ENCODE data around the gene TANC1. TPM values are rescaled to one million over a fixed set of nuclear protein-coding genes. Genes with fewer than 3 reads are reported as not detected.

The TANC1 gene
- total and polyA plus RNA-seq, 2 donors (not counting 3 experiments of a cell fraction or from before 2014, with no cell fraction given): 58.9 to 99.4 TPM

DNA sequence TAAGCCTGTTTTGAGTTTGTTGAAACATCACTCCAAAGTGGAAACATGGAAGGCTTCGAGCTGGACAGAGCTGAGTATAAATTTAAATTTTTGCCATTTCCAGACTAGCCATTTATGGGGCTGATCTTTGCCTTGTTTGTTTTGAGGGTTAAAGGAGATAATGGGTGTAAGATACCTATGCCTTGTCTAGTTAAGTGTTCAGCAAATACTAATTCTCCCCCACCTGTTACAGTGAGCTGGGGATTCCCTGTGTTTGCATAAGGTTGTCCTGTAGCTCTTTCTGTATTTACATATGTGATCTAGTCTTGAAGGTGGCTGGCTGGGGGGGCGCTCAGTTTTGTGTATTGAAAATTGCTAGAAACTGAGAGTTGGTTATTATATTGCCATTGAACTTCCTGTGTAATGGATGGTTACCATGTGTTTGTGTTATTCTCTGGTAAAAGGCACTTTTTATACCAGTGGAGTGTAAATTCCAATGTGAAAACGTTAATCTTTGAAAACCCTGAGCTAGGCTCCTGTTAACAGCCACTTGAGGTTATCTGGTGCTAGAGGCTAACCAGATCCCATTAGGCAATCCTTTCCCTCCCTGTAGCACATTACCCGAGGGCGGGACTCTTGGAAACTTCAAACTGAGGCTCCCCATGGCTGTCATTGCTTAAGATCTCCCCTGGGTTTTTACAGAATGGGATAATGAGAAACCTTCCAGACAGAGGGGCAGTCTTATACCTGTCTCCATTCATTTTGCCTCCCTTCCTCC lies 26.7 kb downstream of the TANC1 start:
- no TSS peak for BruUV-seq (replicated peaks)
- intact Hi-C loops (cut with micrococcal nuclease): no loop called here
- Histone ChIP-seq H3K4me1 (ENCODE audit: control insufficient read depth, extremely low read depth, insufficient read depth, low read length) (peaks cover 38% of the 10 kb centered on the region), H3K27me3 (ENCODE audit: control insufficient read depth in 2 of 2, insufficient read depth in 2 of 2, low read length in 2 of 2) (no peaks in the 10 kb centered on the region), H3K27ac (ENCODE audit: insufficient read depth, low read depth, low read length) (no peak overlapping the region), H3K4me2 (ENCODE audit: insufficient read depth, low read length) (no peak overlapping the region), H2AFZ (ENCODE audit: low read depth, low read length) (no peak overlapping the region), H3K9me3 (replicated peaks; ENCODE audit: control insufficient read depth, insufficient read depth, low read length) (no peaks in the 10 kb centered on the region), H4K20me1 (replicated peaks; ENCODE audit: control insufficient read depth, extremely low read depth, insufficient read depth, low read length) (peaks cover 8% of the 10 kb centered on the region), H3K36me3 (ENCODE audit: control insufficient read depth in 2 of 2, extremely low read depth in 1 of 2, insufficient read depth in 2 of 2, low read length in 2 of 2) (no peaks in the 10 kb centered on the region), H3K9ac (replicated peaks; ENCODE audit: extremely low read depth, insufficient read depth, low read length) (no peak overlapping the region), H3K9me1 (replicated peaks; ENCODE audit: control insufficient read depth, extremely low read depth, insufficient read depth, low read length) (no peaks in the 10 kb centered on the region), H3K4me3 (replicated peaks in 1 of 3; ENCODE audit: insufficient read depth in 1 of 3, low read depth in 1 of 3, low read length in 3 of 3) (no peak overlapping the region), H3K79me2 (ENCODE audit: control insufficient read depth, insufficient read depth, low read length) (peaks cover 81% of the 10 kb centered on the region)
- dilution Hi-C loops (cut with MboI; ENCODE audit: extremely low pct_ligation_motif_present, low sequenced_read_pairs): no loop called here
- POLR2A ChIA-PET: no interaction called here
- DNase-seq (ENCODE audit: low read depth, low spot score) (no peak), FAIRE-seq (no peak)
- CTCF ChIA-PET: interaction anchor here (0.7 to 1.9 kb wide), 4 partner anchors 9 to 36 kb away, joined by 3 to 6 read pairs (median 4); no protein-coding TSS in a partner anchor
- TF ChIP-seq POLR2A (IDR thresholded peaks at IDR 0.05; ENCODE audit: low read depth, low read length) (no peak), FOS (IDR thresholded peaks at IDR 0.05; ENCODE audit: borderline replicate concordance, insufficient read depth, low read length) (no peak), GATA2 (IDR thresholded peaks at IDR 0.05; ENCODE audit: insufficient read depth, insufficient read length, low read depth, low read length) (no peak), MYC (IDR thresholded peaks at IDR 0.05; ENCODE audit: low read depth, low read length) (no peak), EZH2 (IDR thresholded peaks at IDR 0.05; ENCODE audit: borderline replicate concordance, low read depth, low read length, severe bottlenecking) (no peak), POLR2AphosphoS5 (IDR thresholded peaks at IDR 0.05; ENCODE audit: insufficient read depth, low read depth, low read length) (no peak), JUN (IDR thresholded peaks at IDR 0.05; ENCODE audit: borderline replicate concordance, insufficient read depth, insufficient read length, low read depth) (no peak)
- TF ChIP-seq, protein P1, sequence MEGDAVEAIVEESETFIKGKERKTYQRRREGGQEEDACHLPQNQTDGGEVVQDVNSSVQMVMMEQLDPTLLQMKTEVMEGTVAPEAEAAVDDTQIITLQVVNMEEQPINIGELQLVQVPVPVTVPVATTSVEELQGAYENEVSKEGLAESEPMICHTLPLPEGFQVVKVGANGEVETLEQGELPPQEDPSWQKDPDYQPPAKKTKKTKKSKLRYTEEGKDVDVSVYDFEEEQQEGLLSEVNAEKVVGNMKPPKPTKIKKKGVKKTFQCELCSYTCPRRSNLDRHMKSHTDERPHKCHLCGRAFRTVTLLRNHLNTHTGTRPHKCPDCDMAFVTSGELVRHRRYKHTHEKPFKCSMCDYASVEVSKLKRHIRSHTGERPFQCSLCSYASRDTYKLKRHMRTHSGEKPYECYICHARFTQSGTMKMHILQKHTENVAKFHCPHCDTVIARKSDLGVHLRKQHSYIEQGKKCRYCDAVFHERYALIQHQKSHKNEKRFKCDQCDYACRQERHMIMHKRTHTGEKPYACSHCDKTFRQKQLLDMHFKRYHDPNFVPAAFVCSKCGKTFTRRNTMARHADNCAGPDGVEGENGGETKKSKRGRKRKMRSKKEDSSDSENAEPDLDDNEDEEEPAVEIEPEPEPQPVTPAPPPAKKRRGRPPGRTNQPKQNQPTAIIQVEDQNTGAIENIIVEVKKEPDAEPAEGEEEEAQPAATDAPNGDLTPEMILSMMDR (IDR thresholded peaks at IDR 0.05; ENCODE audit: extremely low read depth in 1 of 2, insufficient read depth in 1 of 2, low read depth in 1 of 2, low read length in 2 of 2): no peak
- TF ChIP-seq, protein P2, sequence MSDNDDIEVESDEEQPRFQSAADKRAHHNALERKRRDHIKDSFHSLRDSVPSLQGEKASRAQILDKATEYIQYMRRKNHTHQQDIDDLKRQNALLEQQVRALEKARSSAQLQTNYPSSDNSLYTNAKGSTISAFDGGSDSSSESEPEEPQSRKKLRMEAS (IDR thresholded peaks at IDR 0.05; ENCODE audit: insufficient read depth, insufficient read length): no peak
